ENCODE data around the gene SNTB2.

GRCh38 chr16:69277413-69277812 is 90.4 kb downstream of the SNTB2 start:
- TF ChIP-seq JUND (IDR thresholded peaks at IDR 0.05; ENCODE audit: low read length) (no peak), USF2 (IDR thresholded peaks at IDR 0.05; ENCODE audit: low read length) (no peak), SIRT6 (IDR thresholded peaks at IDR 0.05; ENCODE audit: low read length) (no peak)
- TF ChIP-seq, protein P1, sequence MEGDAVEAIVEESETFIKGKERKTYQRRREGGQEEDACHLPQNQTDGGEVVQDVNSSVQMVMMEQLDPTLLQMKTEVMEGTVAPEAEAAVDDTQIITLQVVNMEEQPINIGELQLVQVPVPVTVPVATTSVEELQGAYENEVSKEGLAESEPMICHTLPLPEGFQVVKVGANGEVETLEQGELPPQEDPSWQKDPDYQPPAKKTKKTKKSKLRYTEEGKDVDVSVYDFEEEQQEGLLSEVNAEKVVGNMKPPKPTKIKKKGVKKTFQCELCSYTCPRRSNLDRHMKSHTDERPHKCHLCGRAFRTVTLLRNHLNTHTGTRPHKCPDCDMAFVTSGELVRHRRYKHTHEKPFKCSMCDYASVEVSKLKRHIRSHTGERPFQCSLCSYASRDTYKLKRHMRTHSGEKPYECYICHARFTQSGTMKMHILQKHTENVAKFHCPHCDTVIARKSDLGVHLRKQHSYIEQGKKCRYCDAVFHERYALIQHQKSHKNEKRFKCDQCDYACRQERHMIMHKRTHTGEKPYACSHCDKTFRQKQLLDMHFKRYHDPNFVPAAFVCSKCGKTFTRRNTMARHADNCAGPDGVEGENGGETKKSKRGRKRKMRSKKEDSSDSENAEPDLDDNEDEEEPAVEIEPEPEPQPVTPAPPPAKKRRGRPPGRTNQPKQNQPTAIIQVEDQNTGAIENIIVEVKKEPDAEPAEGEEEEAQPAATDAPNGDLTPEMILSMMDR (IDR thresholded peaks at IDR 0.05; ENCODE audit: control extremely low read depth in 1 of 3, insufficient read depth in 1 of 3, low read depth in 1 of 3, low read length in 3 of 3): no peak
